ENCODE data around the gene C10orf67. TPM values are rescaled to one million over a fixed set of nuclear protein-coding genes. Genes with fewer than 3 reads are reported as not detected.

Gene C10orf67
- total RNA-seq, 1 experiment from 2014 or later, result not detected

- no TSS peak for BruUV-seq (replicated peaks)
- DNase-seq (ENCODE audit: low read depth, low spot score) (no peak), ATAC-seq (no peak)
- TF ChIP-seq CBX3 (IDR thresholded peaks at IDR 0.05; ENCODE audit: low read depth), result no peak
- TF ChIP-seq ZBTB33 (IDR thresholded peaks at IDR 0.05; ENCODE audit: extremely low read depth, insufficient replicate concordance, low read length), result no peak
- TF ChIP-seq POLR2A (IDR thresholded peaks at IDR 0.05; ENCODE audit: borderline replicate concordance, extremely low read depth, insufficient read depth, insufficient read length), result no peak
- TF ChIP-seq YY1 (IDR thresholded peaks at IDR 0.05; ENCODE audit: extremely low read depth, insufficient replicate concordance, low read depth, low read length), result no peak
- TF ChIP-seq EZH2phosphoT487 (IDR thresholded peaks at IDR 0.05; ENCODE audit: borderline replicate concordance), result no peak
- no peak for TF ChIP-seq EGR1 (IDR thresholded peaks at IDR 0.05; ENCODE audit: low read depth)
- TF ChIP-seq TCF7L2 (IDR thresholded peaks at IDR 0.05; ENCODE audit: borderline replicate concordance, extremely low read depth, insufficient read depth, insufficient read length), result no peak
- TF ChIP-seq ATF3 (IDR thresholded peaks at IDR 0.05), result no peak
- Histone ChIP-seq H4K20me1 (ENCODE audit: insufficient read depth) (no peaks in the 10 kb centered on the region), H3K36me3 (ENCODE audit: control insufficient read depth in 1 of 2, insufficient read depth in 2 of 2, low read length in 2 of 2) (no peaks in the 10 kb centered on the region), H3K4me3 (replicated peaks in 1 of 2; ENCODE audit: low read depth in 1 of 2, low read length in 2 of 2) (no peak overlapping the region), H3K9me3 (ENCODE audit: control insufficient read depth in 1 of 2, insufficient read depth in 1 of 2, low read depth in 1 of 2, low read length in 2 of 2) (no peaks in the 10 kb centered on the region), H3K4me2 (ENCODE audit: low read length) (no peak overlapping the region), H3K27me3 (ENCODE audit: insufficient read depth, low read length) (peaks cover 22% of the 10 kb centered on the region; the same call in 1 of the 2 replicates), H3K27ac (ENCODE audit: low read depth, low read length) (no peak overlapping the region), H3K9ac (ENCODE audit: low read length) (no peak overlapping the region), H2AFZ (ENCODE audit: low read depth, low read length, poor library complexity, severe bottlenecking) (no peak overlapping the region), H3K4me1 (ENCODE audit: control insufficient read depth in 1 of 2, insufficient read depth in 2 of 2, low read length in 2 of 2) (no peaks in the 10 kb centered on the region), H3K9me2 (ENCODE audit: insufficient read depth) (no peaks in the 10 kb centered on the region), H3K79me2 (ENCODE audit: insufficient read depth, low read length) (no peaks in the 10 kb centered on the region)
- ChIA-PET RAD21 (ENCODE audit: low non-redundant PET in 1 of 2, low total read pairs in 2 of 2, uncharacterized antibody in 2 of 2, unreplicated experiment in 2 of 2) (interaction anchor here in 1 of 2 experiments (0.7 kb wide), 1 partner anchor 125 kb away, joined by 4 read pairs; no protein-coding TSS in a partner anchor), POLR2A (no interaction called here), CTCF (no interaction called here)
- intact Hi-C loops (cut with micrococcal nuclease), result no loop called here
Observed at GRCh38 chr10:23283680-23284079, 60.9 kb downstream of the C10orf67 start.

All from HCT116 (cell line).